LNCAP (cell line): ENCODE results near the gene MVB12B.

Source experiments
- CTCF ChIP-seq: fragments of 450-650 bp; IDR thresholded peaks from 2 replicates; pipeline ENCODE4 v1.5.1; 2017; ENCODE audit warnings: mild to moderate bottlenecking

MVB12B gene

GRCh38 chr9:126494746-126495145 lies 168.1 kb downstream of the MVB12B start:
- no peak for TF ChIP-seq CTCF

GRCh38 chr9:126495411-126496180 lies 169.0 kb downstream of the MVB12B start:
- no peak for TF ChIP-seq CTCF

- TF ChIP-seq CTCF = no peak
Observed at GRCh38 chr9:126496181-126496576, 169.6 kb downstream of the MVB12B start.

GRCh38 chr9:126496781-126497659 lies 170.4 kb downstream of the MVB12B start:
- TF ChIP-seq CTCF = no peak

- TF ChIP-seq CTCF = no peak
Observed at GRCh38 chr9:126497660-126498275, 171.1 kb downstream of the MVB12B start.

- no peak for TF ChIP-seq CTCF
Observed at GRCh38 chr9:126498331-126498730, 171.7 kb downstream of the MVB12B start.

- peak; percentile 100 for TF ChIP-seq CTCF
Observed at GRCh38 chr9:126499005-126499910, 172.6 kb downstream of the MVB12B start.
